GM12873 (cell line): Measurements from ENCODE around the gene TMEM62.

Source experiments
- TF ChIP-seq, protein P1 (sequence below): IDR thresholded peaks from 2 replicates; pipeline ENCODE4 v1.5.1; 2012; ENCODE audit warnings: low read depth, mild to moderate bottlenecking, moderate library complexity, low read length, control low read depth; ENCODE audit not compliant: insufficient read depth; ENCODE audit errors: missing control alignments

The TMEM62 gene

DNA sequence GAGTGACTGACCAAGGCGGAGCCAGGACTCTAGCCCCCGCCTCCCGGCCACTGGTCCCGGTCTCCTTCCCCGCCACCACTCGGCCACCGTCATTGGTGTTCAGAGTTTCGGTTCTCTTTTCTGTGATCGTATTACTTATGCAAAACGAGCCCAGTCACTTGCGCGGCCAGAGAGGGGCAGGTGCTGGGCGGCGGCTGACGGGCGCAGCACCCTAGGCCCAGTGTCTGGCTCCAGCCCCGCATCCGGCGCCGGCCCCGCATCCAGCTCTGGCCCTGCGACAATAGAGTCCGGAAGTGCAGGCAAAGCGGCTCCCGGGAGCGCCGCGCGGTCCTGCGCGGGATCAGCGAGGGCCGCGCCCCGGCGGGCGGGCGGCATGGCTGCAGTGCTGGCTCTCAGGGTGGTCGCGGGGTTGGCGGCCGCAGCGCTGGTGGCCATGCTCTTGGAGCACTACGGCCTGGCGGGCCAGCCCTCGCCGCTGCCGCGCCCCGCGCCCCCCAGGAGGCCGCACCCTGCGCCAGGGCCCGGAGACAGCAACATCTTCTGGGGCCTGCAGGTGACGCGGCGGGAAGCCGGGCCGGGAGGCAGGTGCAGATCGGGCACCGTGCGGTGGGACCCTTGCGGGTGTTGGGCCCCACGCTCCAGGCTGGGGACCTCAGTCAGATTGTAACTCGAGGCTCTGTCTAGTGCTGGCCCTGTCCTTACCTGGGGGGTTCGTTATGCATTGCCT lies at the start of gene TMEM62:
TMEM62 (plus strand) TSS at position 157 of the 727 bp plus-strand sequence; CDS start at position 374, 217 bp downstream.
- TF ChIP-seq, protein P1, sequence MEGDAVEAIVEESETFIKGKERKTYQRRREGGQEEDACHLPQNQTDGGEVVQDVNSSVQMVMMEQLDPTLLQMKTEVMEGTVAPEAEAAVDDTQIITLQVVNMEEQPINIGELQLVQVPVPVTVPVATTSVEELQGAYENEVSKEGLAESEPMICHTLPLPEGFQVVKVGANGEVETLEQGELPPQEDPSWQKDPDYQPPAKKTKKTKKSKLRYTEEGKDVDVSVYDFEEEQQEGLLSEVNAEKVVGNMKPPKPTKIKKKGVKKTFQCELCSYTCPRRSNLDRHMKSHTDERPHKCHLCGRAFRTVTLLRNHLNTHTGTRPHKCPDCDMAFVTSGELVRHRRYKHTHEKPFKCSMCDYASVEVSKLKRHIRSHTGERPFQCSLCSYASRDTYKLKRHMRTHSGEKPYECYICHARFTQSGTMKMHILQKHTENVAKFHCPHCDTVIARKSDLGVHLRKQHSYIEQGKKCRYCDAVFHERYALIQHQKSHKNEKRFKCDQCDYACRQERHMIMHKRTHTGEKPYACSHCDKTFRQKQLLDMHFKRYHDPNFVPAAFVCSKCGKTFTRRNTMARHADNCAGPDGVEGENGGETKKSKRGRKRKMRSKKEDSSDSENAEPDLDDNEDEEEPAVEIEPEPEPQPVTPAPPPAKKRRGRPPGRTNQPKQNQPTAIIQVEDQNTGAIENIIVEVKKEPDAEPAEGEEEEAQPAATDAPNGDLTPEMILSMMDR: no peak

DNA sequence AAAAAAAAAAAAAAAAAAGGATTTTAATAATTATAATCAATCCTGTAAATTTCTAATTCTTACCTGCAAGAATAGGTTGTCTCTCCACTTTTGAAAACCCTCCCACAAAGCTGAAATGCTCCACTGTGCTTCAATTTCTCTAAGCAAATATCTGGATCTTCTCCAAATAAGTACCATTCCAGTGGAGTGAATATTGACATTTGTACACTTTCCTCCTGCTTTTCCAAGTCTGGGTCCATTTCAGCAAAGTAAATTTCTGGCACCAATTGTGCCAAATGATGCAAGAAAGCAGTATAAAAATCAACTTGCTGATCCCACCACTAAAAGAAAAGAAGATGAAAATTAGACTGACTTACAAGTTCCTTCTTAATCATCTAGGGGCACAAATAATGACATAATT lies 47.5 kb upstream of the TMEM62 start:
- TF ChIP-seq, protein P1: no peak

DNA sequence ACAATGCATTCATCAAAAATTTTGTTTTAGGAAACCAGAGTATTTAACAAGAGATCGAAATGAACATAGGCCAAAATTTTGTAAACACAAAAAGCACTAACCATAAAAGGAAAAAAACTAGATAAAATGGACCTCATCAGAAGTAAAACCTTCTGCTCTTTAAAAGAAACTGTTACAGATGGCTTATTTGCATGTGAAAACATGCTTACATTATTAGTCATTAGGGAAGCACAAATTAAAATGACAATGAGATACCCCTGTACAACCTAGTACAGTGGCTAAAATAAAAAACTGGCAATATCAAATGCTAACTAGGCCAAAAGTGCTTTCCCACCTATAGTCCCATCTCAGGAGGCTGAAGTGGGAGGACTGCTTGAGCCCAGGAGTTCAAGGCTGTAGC lies 46.8 kb upstream of the TMEM62 start:
- TF ChIP-seq, protein P1: no peak

- TF ChIP-seq, protein P1: no peak
Observed at GRCh38 chr15:43091859-43092258, 41.5 kb upstream of the TMEM62 start.

DNA sequence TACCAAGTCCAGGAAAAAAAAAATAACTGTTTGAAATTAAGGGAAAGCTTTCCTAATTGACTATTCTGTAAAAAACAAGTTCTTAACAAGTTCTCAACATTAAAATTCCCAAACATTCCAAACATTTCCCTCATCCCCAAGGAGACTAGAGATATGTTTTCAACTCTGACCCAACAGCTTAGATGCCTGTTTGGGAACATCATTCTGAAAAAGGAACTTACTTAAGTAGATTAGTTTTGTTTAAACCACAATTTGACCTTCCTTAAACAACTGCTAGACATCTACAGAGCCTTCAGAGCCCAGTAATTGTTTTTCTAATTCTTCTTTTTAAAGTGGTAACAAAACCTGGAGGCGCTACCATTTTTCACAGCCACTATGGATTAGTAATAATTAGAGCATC lies 40.4 kb upstream of the TMEM62 start:
- TF ChIP-seq, protein P1: no peak

- TF ChIP-seq, protein P1: no peak
Observed at GRCh38 chr15:43094416-43095030, 38.9 kb upstream of the TMEM62 start.

GRCh38 chr15:43095243-43095642 lies 38.1 kb upstream of the TMEM62 start:
- TF ChIP-seq, protein P1: no peak
